Measurements from ENCODE around the gene CHIC2.

CHIC2 gene

GRCh38 chr4:54092405-54093323 is 28.3 kb upstream of the CHIC2 start:
- H3K4me3 ChIP-seq (replicated peaks in 1 of 2; ENCODE audit: low read depth in 2 of 2, low read length in 2 of 2) = peak overlapping the region; percentile 63 to 65
- DNase-seq (ENCODE audit: low read depth in 2 of 2) = no peak
- TF ChIP-seq CTCF (IDR thresholded peaks at IDR 0.05; ENCODE audit: low read depth, low read length) = no peak

GRCh38 chr4:54091637-54092404 is 27.4 kb upstream of the CHIC2 start:
- peak; percentile 77 to 79 for DNase-seq (ENCODE audit: low read depth in 2 of 2)
- peak overlapping the region; percentile 63 to 65 for H3K4me3 ChIP-seq (replicated peaks in 1 of 2; ENCODE audit: low read depth in 2 of 2, low read length in 2 of 2)

GRCh38 chr4:54090804-54091623 is 26.6 kb upstream of the CHIC2 start:
- peak overlapping the region; percentile 63 to 65 for H3K4me3 ChIP-seq (replicated peaks in 1 of 2; ENCODE audit: low read depth in 2 of 2, low read length in 2 of 2)
- peak in 1 of 2 donors; percentile 45 for DNase-seq (ENCODE audit: low read depth in 2 of 2)
- no peak for TF ChIP-seq CTCF (IDR thresholded peaks at IDR 0.05; ENCODE audit: low read depth, low read length)

More at GRCh38 chr4:54091637-54092404, 27.4 kb upstream of the CHIC2 start:
- no peak for TF ChIP-seq CTCF (IDR thresholded peaks at IDR 0.05; ENCODE audit: low read depth, low read length)

- H3K4me3 ChIP-seq (replicated peaks in 1 of 2; ENCODE audit: low read depth in 2 of 2, low read length in 2 of 2) = no peak overlapping the region
- DNase-seq (ENCODE audit: low read depth in 2 of 2) = no peak
- no peak for TF ChIP-seq CTCF (IDR thresholded peaks at IDR 0.05; ENCODE audit: low read depth, low read length)
Measured at GRCh38 chr4:54090404-54090803, 26.0 kb upstream of the CHIC2 start.

GRCh38 chr4:54089875-54090274 is 25.5 kb upstream of the CHIC2 start:
- TF ChIP-seq CTCF (IDR thresholded peaks at IDR 0.05; ENCODE audit: low read depth, low read length) = no peak
- no peak for DNase-seq (ENCODE audit: low read depth in 2 of 2)
- no peak overlapping the region for H3K4me3 ChIP-seq (replicated peaks in 1 of 2; ENCODE audit: low read depth in 2 of 2, low read length in 2 of 2)

- DNase-seq (ENCODE audit: low read depth in 2 of 2) = peak; percentile 84 to 96
- no peak for TF ChIP-seq CTCF (IDR thresholded peaks at IDR 0.05; ENCODE audit: low read depth, low read length)
- H3K4me3 ChIP-seq (replicated peaks in 1 of 2; ENCODE audit: low read depth in 2 of 2, low read length in 2 of 2) = no peak overlapping the region
Measured at GRCh38 chr4:54085284-54085683, 20.9 kb upstream of the CHIC2 start.
